Neural cell (in vitro differentiated cells): Measurements from ENCODE around the gene AMPD2. TPM values are rescaled to one million over a fixed set of nuclear protein-coding genes. Genes with fewer than 3 reads are reported as not detected.

Experiments used
- H2AFZ ChIP-seq: fragments of 200-600, 300-800 bp; sonication (generic), shearing (Covaris generic); 2 replicates; pipeline ENCODE4 v1.6.0; 2014; ENCODE audit warnings: low read depth, mild to moderate bottlenecking, antibody characterized with exemption, low read length, moderate library complexity
- H3F3A ChIP-seq: fragments of 200-600 bp; shearing (Covaris generic); 2 replicates; pipeline ENCODE4 v1.6.1; 2016; ENCODE audit warnings: mild to moderate bottlenecking, moderate library complexity, mixed read lengths, antibody characterized with exemption, low read length; ENCODE audit not compliant: insufficient read depth, poor library complexity, severe bottlenecking
- H3K27ac ChIP-seq: fragments of 200-600, 300-800 bp; sonication (generic), shearing (Covaris generic); 2 replicates; pipeline ENCODE4 v1.5.1; 2014; ENCODE audit warnings: mild to moderate bottlenecking, low read length, moderate library complexity
- H3K27me3 ChIP-seq: fragments of 300-800, 200-600 bp; sonication (generic), shearing (Covaris generic); 2 replicates; pipeline ENCODE4 v1.6.0; 2014; ENCODE audit warnings: mild to moderate bottlenecking, low read depth, low read length, moderate library complexity; ENCODE audit not compliant: insufficient read depth
- H3K36me3 ChIP-seq: fragments of 300-800, 200-600 bp; sonication (generic), shearing (Covaris generic); 2 replicates; pipeline ENCODE4 v1.5.1; 2014; ENCODE audit warnings: mild to moderate bottlenecking, antibody characterized with exemption, low read length, moderate library complexity; ENCODE audit not compliant: insufficient read depth
- H3K4me2 ChIP-seq: fragments of 300-800, 200-600 bp; sonication (generic), shearing (Covaris generic); 2 replicates; pipeline ENCODE4 v1.6.0; 2014; ENCODE audit warnings: mild to moderate bottlenecking, low read length
- H3K4me3 ChIP-seq: fragments of 300-800, 200-600 bp; sonication (generic), shearing (Covaris generic); 2 replicates; pipeline ENCODE4 v1.5.1; 2014; ENCODE audit warnings: mild to moderate bottlenecking, low read length, moderate library complexity
- H3K79me2 ChIP-seq: fragments of 200-600 bp; shearing (Covaris generic); replicated peaks from 2 replicates; pipeline ENCODE4 v1.6.0; 2014; ENCODE audit warnings: mild to moderate bottlenecking, low read length, moderate library complexity; ENCODE audit not compliant: insufficient read depth
- H3K9ac ChIP-seq: fragments of 300-800, 200-600 bp; sonication (generic), shearing (Covaris generic); 2 replicates; pipeline ENCODE4 v1.6.1; 2016; ENCODE audit warnings: mild to moderate bottlenecking, low read length, mixed read lengths
- H3K9me2 ChIP-seq: fragments of 200-600 bp; shearing (Covaris generic); 2 replicates; pipeline ENCODE4 v1.6.1; 2016; ENCODE audit warnings: mild to moderate bottlenecking, low read length, mixed read lengths; ENCODE audit not compliant: insufficient read depth
- H3K9me3 ChIP-seq: fragments of 200-600, 300-800 bp; sonication (generic), shearing (Covaris generic); 2 replicates; pipeline ENCODE4 v1.6.1; 2016; ENCODE audit warnings: mild to moderate bottlenecking, mixed run types, low read length, moderate library complexity, mixed read lengths
- H4K20me1 ChIP-seq: fragments of 200-600 bp; shearing (Covaris generic); 2 replicates; pipeline ENCODE4 v1.6.1; 2016; ENCODE audit warnings: mild to moderate bottlenecking, mixed run types; ENCODE audit not compliant: insufficient read depth
- CTCF ChIP-seq: fragments of 450-650 bp; IDR thresholded peaks from 2 replicates; pipeline ENCODE4 v1.5.1; 2014; ENCODE audit warnings: antibody characterized with exemption, mild to moderate bottlenecking, moderate library complexity; ENCODE audit not compliant: poor library complexity, severe bottlenecking
- EP300 ChIP-seq: fragments of 450-650 bp; conservative IDR thresholded peaks from 2 replicates; pipeline ENCODE4 v1.6.1; 2014; ENCODE audit warnings: antibody characterized with exemption, mild to moderate bottlenecking, moderate library complexity; ENCODE audit not compliant: poor library complexity, severe bottlenecking
- EZH2 ChIP-seq: fragments of 200-600, 300-800 bp; shearing (Covaris generic), sonication (generic); IDR thresholded peaks from 2 replicates; pipeline ENCODE4 v1.6.1; 2014; ENCODE audit warnings: antibody characterized with exemption, low read length, borderline replicate concordance, mild to moderate bottlenecking; ENCODE audit not compliant: insufficient read depth, poor library complexity, severe bottlenecking
- MXI1 ChIP-seq: fragments of 450-650 bp; conservative IDR thresholded peaks from 2 replicates; pipeline ENCODE4 v1.6.1; 2014; ENCODE audit warnings: antibody characterized with exemption, mild to moderate bottlenecking; ENCODE audit not compliant: poor library complexity, severe bottlenecking
- POLR2AphosphoS5 ChIP-seq: IDR thresholded peaks from 2 replicates; pipeline ENCODE4 v1.6.1; 2012
- RAD21 ChIP-seq: fragments of 450-650 bp; conservative IDR thresholded peaks from 2 replicates; pipeline ENCODE4 v1.6.1; 2014; ENCODE audit warnings: antibody characterized with exemption, mild to moderate bottlenecking, moderate library complexity
- REST ChIP-seq: IDR thresholded peaks from 2 replicates; pipeline ENCODE4 v1.6.1; 2012; ENCODE audit warnings: borderline replicate concordance
- SMC3 ChIP-seq: fragments of 450-650 bp; conservative IDR thresholded peaks from 2 replicates; pipeline ENCODE4 v1.6.1; 2014; ENCODE audit warnings: antibody characterized with exemption, mild to moderate bottlenecking, moderate library complexity; ENCODE audit not compliant: poor library complexity
- TAF1 ChIP-seq: IDR thresholded peaks from 2 replicates; pipeline ENCODE4 v1.6.1; 2012; ENCODE audit warnings: low read depth
- polyA plus RNA-seq: library from polyadenylated mRNA; depleted of rRNA; stranded (reverse); fragments of >200 nt; gene quantifications from 2 replicates; pipeline ENCODE4 v1.2.3, GENCODE V29; 2014

Gene AMPD2
- polyA plus RNA-seq, 1 donor from 2014 or later, result 104 TPM

- Histone ChIP-seq H3K4me3 (no peak overlapping the region), H3K9me3 (no peaks in the 10 kb centered on the region), H3K9ac (no peak overlapping the region), H3K36me3 (no peaks in the 10 kb centered on the region), H4K20me1 (no peaks in the 10 kb centered on the region), H3F3A (no peaks in the 10 kb centered on the region), H3K27ac (no peak overlapping the region), H3K9me2 (no peaks in the 10 kb centered on the region), H3K79me2 (peaks cover 30% of the 10 kb centered on the region), H2AFZ (no peak overlapping the region), H3K27me3 (no peaks in the 10 kb centered on the region), H3K4me2 (no peak overlapping the region)
- TF ChIP-seq REST (no peak), SMC3 (no peak), EP300 (no peak), RAD21 (no peak), TAF1 (no peak), EZH2 (no peak), CTCF (no peak), MXI1 (no peak), POLR2AphosphoS5 (no peak)
Measured at GRCh38 chr1:109573785-109574184, 45.9 kb upstream of the AMPD2 start.

- H3K27me3 ChIP-seq, result no peaks in the 10 kb centered on the region
- H3K9me3 ChIP-seq, result no peaks in the 10 kb centered on the region
- no peak overlapping the region for H3K4me3 ChIP-seq
- TF ChIP-seq TAF1 (no peak), EZH2 (no peak), SMC3 (no peak), REST (no peak), RAD21 (no peak), EP300 (no peak), MXI1 (no peak), POLR2AphosphoS5 (no peak), CTCF (no peak)
- H3K36me3 ChIP-seq, result peaks cover 5% of the 10 kb centered on the region
- H3K27ac ChIP-seq, result no peak overlapping the region
- no peak overlapping the region for H2AFZ ChIP-seq
- H3F3A ChIP-seq, result no peaks in the 10 kb centered on the region
- no peak overlapping the region for H3K4me2 ChIP-seq
- peaks cover 4% of the 10 kb centered on the region for H3K79me2 ChIP-seq
- no peaks in the 10 kb centered on the region for H4K20me1 ChIP-seq
- H3K9me2 ChIP-seq, result no peaks in the 10 kb centered on the region
- H3K9ac ChIP-seq, result no peak overlapping the region
Measured at GRCh38 chr1:109578947-109579443, 40.6 kb upstream of the AMPD2 start.
